DOHH2 (cell line): Measurements from ENCODE around the gene SLC25A1.

Experiments used
- EZH2phosphoT487 ChIP-seq: fragments of 200-600 bp; sonication (generic); IDR thresholded peaks from 2 replicates; pipeline ENCODE4 v1.6.1; 2017; ENCODE audit warnings: borderline replicate concordance, mild to moderate bottlenecking, antibody characterized with exemption, low read length, moderate library complexity, mixed read lengths
- TF ChIP-seq, protein P1 (sequence below): fragments of 200-600 bp; sonication (generic); IDR thresholded peaks from one replicate; pipeline ENCODE4 v1.5.1; 2014; ENCODE audit warnings: antibody characterized with exemption, mild to moderate bottlenecking, low read depth, low read length; ENCODE audit not compliant: poor library complexity, severe bottlenecking

DNA sequence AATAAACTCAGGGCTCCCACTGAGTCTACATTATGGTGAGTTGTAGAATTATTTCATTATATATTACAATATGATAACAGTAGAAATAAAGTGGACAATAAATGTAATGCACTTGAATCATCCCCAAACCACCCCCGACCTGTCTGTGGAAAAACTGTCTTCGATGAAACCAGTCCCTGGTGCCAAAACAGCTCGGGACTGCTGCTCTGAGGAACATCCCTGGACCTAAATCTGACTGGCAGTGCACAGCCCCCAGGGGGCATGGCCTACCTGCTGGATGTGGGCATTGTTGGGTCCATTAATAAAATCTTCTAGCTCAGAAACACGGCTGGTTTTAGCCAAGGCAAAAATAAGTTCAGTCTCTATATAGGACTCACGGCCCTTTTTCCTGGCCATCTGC is 29.3 kb upstream of the SLC25A1 start:
- TF ChIP-seq, protein P1, sequence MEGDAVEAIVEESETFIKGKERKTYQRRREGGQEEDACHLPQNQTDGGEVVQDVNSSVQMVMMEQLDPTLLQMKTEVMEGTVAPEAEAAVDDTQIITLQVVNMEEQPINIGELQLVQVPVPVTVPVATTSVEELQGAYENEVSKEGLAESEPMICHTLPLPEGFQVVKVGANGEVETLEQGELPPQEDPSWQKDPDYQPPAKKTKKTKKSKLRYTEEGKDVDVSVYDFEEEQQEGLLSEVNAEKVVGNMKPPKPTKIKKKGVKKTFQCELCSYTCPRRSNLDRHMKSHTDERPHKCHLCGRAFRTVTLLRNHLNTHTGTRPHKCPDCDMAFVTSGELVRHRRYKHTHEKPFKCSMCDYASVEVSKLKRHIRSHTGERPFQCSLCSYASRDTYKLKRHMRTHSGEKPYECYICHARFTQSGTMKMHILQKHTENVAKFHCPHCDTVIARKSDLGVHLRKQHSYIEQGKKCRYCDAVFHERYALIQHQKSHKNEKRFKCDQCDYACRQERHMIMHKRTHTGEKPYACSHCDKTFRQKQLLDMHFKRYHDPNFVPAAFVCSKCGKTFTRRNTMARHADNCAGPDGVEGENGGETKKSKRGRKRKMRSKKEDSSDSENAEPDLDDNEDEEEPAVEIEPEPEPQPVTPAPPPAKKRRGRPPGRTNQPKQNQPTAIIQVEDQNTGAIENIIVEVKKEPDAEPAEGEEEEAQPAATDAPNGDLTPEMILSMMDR = no peak
- TF ChIP-seq EZH2phosphoT487 = no peak
